ENCODE measurements around the gene TAS2R16.

- no peak for TF ChIP-seq EZH2 (IDR thresholded peaks at IDR 0.05; ENCODE audit: low read depth, unreplicated experiment)
- TF ChIP-seq CTCF (conservative IDR thresholded peaks at IDR 0.05; ENCODE audit: low read depth in 2 of 2), result no peak
- no peak for TF ChIP-seq EZH2phosphoT487 (IDR thresholded peaks at IDR 0.05; ENCODE audit: unreplicated experiment)
- TF ChIP-seq POLR2AphosphoS5 (IDR thresholded peaks at IDR 0.05; ENCODE audit: low read depth), result no peak
- no peak for TF ChIP-seq STAT1 (IDR thresholded peaks at IDR 0.05; ENCODE audit: unreplicated experiment)
- no peak for TF ChIP-seq CREB1 (CRISPR knock-in tag; IDR thresholded peaks at IDR 0.05; ENCODE audit: low read depth)
Observed at GRCh38 chr7:122970740-122971725, 24.5 kb downstream of the TAS2R16 start.
